Activated T-cell treated with anti-CD3 and anti-CD28 coated beads, Interleukin-2, amount 50 U/mL, for 48 hours (primary cell): ENCODE measurements around the gene RAB11FIP4.
"Not testable (repeated sequence)": the region's sequence is repeated elsewhere in the genome, so short reads cannot be mapped to it uniquely, and the experiment has no call there.

Experiments used
- DNase-seq, 2 experiments: peaks; one replicate each; pipeline ENCODE4 v3.0.0-alpha.2; 2020

Gene RAB11FIP4

GRCh38 chr17:31391496-31391949, at the start of gene RAB11FIP4:
Gene RAB11FIP4, plus strand, starts transcription at chr17:31391675. Its CDS starts 178 bp downstream, at chr17:31391853.
- DNase-seq, result peak; percentile 20 to 24

- not testable (repeated sequence) for DNase-seq
Measured at GRCh38 chr17:31345191-31345747, 46.2 kb upstream of the RAB11FIP4 start.

GRCh38 chr17:31349454-31349853, 42.0 kb upstream of the RAB11FIP4 start:
- no peak for DNase-seq

- no peak for DNase-seq
Measured at GRCh38 chr17:31355935-31356334, 35.5 kb upstream of the RAB11FIP4 start.

- DNase-seq, result no peak
Measured at GRCh38 chr17:31357091-31357490, 34.4 kb upstream of the RAB11FIP4 start.

GRCh38 chr17:31357839-31358394, 33.6 kb upstream of the RAB11FIP4 start:
- DNase-seq, result no peak

- no peak for DNase-seq
Measured at GRCh38 chr17:31364012-31364411, 27.5 kb upstream of the RAB11FIP4 start.

- DNase-seq, result no peak
Measured at GRCh38 chr17:31366088-31366487, 25.4 kb upstream of the RAB11FIP4 start.

- DNase-seq, result no peak
Measured at GRCh38 chr17:31369266-31369665, 22.2 kb upstream of the RAB11FIP4 start.

- no peak for DNase-seq
Measured at GRCh38 chr17:31371511-31372097, 19.9 kb upstream of the RAB11FIP4 start.

- DNase-seq, result no peak
Measured at GRCh38 chr17:31373150-31374093, 18.1 kb upstream of the RAB11FIP4 start.

GRCh38 chr17:31374094-31374447, 17.4 kb upstream of the RAB11FIP4 start:
- DNase-seq, result no peak

GRCh38 chr17:31374503-31374902, 17.0 kb upstream of the RAB11FIP4 start:
- DNase-seq, result no peak

GRCh38 chr17:31378638-31379037, 12.8 kb upstream of the RAB11FIP4 start:
- DNase-seq, result no peak

GRCh38 chr17:31379597-31380205, 11.8 kb upstream of the RAB11FIP4 start:
- no peak for DNase-seq

- no peak for DNase-seq
Measured at GRCh38 chr17:31381165-31381668, 10.3 kb upstream of the RAB11FIP4 start.

GRCh38 chr17:31382668-31383275, 8.7 kb upstream of the RAB11FIP4 start:
- DNase-seq, result not testable (repeated sequence)

- DNase-seq, result not testable (repeated sequence)
Measured at GRCh38 chr17:31383488-31383887, 8.0 kb upstream of the RAB11FIP4 start.

GRCh38 chr17:31385428-31386285, 5.8 kb upstream of the RAB11FIP4 start:
- no peak for DNase-seq

- DNase-seq, result no peak
Measured at GRCh38 chr17:31386542-31387075, 4.9 kb upstream of the RAB11FIP4 start.

- DNase-seq, result no peak
Measured at GRCh38 chr17:31387438-31387837, 4.0 kb upstream of the RAB11FIP4 start.
